Left ventricle myocardium superior (tissue), 1 donor: ENCODE measurements around the gene PMP22. TPM values are rescaled to one million over a fixed set of nuclear protein-coding genes. Genes with fewer than 3 reads are reported as not detected.

Experiments
- ATAC-seq: fragments of 200-7000 bp; cut with Tn5 transposase; one replicate; pipeline ENCODE4 v1.9.1; 2020; ENCODE audit warnings: mild to moderate bottlenecking, moderate library complexity
- DNase-seq: peaks from one replicate; pipeline ENCODE4 v3.0.0-alpha.2; 2020
- intact Hi-C: fragments of 100-400 bp; cut with micrococcal nuclease; formaldehyde crosslinking; loops from one replicate; pipeline ENCODE4 v1.11.0; 2022
- long read RNA-seq: library from polyadenylated mRNA; unstranded; transcript quantifications from one replicate; pipeline ENCODE4 v2.0.0, GENCODE V29; 2021
- total RNA-seq: library from RNA; stranded (reverse); fragmentation: NEBNext Ultra II Directional; extraction: Animal tissue kit (Norgen Biotek cat#: 25700); gene quantifications from one replicate; pipeline ENCODE4 v1.2.1, GENCODE V29; 2021
- donor health status: DM: no; HTN: yes; CAD: no; lungs with severe emphysema.

Gene PMP22
- total RNA-seq, result 179 TPM
- long read RNA-seq, transcript PMP22-201 (5 exons, 1,861 nt), result major isoform, 128 of 292 reads
- long read RNA-seq, transcript PMP22-203 (5 exons, 1,817 nt), result minor isoform, 87 of 292 reads
- long read RNA-seq, partial matches to known transcripts, result 42 of 292 reads
- long read RNA-seq, other reads (novel, unspliced or antisense), result 33 of 292 reads

DNA sequence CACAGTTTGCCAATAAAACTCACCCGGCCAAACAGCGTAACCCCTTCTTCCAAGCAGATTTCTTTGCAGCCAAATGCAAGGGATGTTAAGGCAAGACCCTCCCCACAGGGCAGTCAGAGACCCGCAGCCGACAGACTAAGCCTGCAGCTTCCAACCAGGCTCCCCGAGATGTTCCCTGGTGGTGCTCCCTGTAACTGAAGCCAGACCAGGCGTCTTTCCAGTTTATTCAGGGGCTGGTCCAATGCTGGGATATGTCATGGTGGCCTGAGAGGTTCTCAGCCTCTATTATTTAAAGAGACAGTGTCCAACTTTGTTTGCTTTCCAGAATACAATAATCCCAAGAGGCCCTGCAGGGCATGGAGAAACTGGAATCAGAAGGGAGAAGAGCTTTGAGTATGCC lies at the start of gene PMP22:
Gene PMP22 (minus strand): TSS at position 196 of the 400 bp plus-strand sequence. CDS start 4,599 bp downstream, outside the sequence.
- ATAC-seq (peak; percentile 8), DNase-seq (peak; percentile 63)
- intact Hi-C loops, result loop anchor here (10.0 kb wide), 2 partner anchors 170 to 240 kb away; no protein-coding TSS in a partner anchor

DNA sequence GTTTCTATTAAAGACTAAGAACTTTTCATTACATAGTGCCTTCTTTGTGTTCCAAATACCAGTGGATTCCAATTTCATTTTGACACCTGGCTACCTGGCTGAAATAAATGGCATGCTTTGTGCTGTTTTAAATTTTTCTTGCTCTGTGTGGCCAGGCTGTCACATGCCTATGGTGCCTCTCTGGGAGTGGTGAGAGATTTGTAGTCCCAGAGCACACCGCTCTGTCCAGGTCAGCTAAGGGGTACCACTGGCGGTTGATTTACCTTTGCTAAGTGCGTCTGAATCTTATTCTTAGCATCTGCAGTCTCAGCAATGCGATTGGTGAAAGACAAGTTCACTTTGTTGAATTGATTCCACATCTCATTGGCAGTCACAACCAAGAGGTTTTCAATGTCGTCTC lies 46.9 kb upstream of the PMP22 start:
- ATAC-seq (no peak), DNase-seq (no peak)
- intact Hi-C loops, result no loop called here

DNA sequence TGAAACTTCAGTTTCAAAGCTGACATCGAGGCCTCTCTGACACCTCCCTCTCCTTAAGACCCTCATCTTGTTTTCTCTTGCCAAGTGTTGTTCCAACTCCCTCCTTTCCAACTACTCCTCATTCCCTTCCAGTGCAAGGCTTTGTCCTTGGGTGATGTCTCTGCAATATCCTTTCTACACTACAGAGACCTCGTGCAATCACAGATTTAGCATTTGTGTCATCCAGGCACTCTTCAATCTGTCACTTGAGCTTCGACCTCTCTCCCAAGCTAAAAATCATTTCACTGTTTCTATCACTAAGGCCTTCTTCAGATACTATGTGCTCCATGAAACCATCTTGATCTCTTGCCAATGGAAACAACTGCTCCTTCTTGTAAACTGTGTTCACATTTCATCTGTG lies 44.7 kb upstream of the PMP22 start:
- intact Hi-C loops, result no loop called here
- DNase-seq (no peak), ATAC-seq (peak; percentile 47)

- DNase-seq (no peak), ATAC-seq (no peak)
- intact Hi-C loops, result no loop called here
Observed at GRCh38 chr17:15309236-15309635, 44.1 kb upstream of the PMP22 start.

DNA sequence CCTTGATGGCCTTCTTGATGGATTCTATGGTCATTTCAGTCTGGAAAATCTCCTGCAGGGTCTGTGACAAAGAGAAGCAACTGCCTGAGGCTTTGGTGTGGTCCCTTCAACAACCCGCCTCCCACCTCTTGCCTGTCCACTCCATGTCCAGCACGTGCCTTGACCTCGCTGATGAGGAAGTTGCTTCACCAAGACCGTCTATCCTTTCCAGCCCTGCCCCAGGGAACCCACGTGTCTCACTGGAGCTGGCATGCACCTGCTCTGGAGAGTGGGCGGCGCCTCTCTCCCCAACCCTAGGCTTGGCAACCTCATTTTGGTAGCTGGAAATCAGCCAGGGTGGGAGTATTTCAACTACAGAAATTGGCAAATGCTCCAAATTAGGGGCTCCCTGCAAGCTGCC lies 43.6 kb upstream of the PMP22 start:
- DNase-seq (no peak), ATAC-seq (no peak)
- intact Hi-C loops, result no loop called here

DNA sequence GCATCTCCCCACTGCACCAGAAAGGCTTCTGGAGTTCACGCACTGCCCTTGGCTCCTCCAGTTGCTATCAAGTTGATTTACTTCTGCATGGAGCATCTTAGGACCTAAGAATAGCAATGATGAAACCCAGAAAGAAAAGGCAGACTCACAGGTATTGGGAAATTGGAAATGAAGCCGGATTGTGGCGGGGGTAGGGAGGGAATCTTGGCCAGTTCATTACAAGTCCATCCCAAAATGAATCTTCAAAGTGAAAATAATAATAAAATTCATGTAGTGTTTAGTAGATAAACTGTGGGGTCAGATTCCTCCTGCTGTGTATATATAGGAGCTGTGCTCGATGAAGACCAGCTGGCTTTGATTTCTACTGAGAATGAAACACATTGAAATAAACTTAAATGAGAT lies 42.6 kb upstream of the PMP22 start:
- no peak for DNase-seq
- no peak for ATAC-seq
- intact Hi-C loops, result no loop called here

- intact Hi-C loops, result no loop called here
Observed at GRCh38 chr17:15303851-15304250, 38.7 kb upstream of the PMP22 start.

GRCh38 chr17:15303268-15303667 lies 38.1 kb upstream of the PMP22 start:
- ATAC-seq (no peak), DNase-seq (no peak)
- intact Hi-C loops, result no loop called here

More at GRCh38 chr17:15303851-15304250, 38.7 kb upstream of the PMP22 start:
- DNase-seq (no peak), ATAC-seq (no peak)

DNA sequence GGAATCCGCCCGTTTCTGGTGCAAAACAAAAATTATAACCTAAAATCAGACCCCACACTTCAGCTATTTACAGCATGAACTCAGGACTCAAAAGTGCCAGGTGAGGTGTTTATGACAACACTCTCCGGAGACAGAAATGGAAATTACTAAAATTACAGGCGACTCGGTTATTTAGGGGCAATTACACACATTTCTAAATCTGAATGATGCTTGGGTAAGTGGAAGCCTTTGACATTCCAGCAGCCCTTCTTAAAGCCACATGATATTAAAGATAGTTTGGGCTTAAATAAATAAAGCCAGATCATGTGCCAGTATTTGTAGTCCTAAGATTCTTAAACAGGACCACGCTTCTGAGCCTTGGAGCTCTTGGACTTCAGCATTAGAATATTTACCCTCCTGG lies 36.7 kb upstream of the PMP22 start:
- intact Hi-C loops, result no loop called here

GRCh38 chr17:15298176-15298575 lies 33.0 kb upstream of the PMP22 start:
- DNase-seq (no peak), ATAC-seq (no peak)
- intact Hi-C loops, result no loop called here

More for the DNA sequence above, 36.7 kb upstream of the PMP22 start:
- ATAC-seq (no peak), DNase-seq (no peak)

GRCh38 chr17:15293558-15293957 lies 28.4 kb upstream of the PMP22 start:
- no peak for DNase-seq
- intact Hi-C loops, result no loop called here
- ATAC-seq, result peak; percentile 49

- DNase-seq (peak; percentile 39), ATAC-seq (peak; percentile 80)
- intact Hi-C loops, result no loop called here
Observed at GRCh38 chr17:15291674-15292361, 26.7 kb upstream of the PMP22 start.

DNA sequence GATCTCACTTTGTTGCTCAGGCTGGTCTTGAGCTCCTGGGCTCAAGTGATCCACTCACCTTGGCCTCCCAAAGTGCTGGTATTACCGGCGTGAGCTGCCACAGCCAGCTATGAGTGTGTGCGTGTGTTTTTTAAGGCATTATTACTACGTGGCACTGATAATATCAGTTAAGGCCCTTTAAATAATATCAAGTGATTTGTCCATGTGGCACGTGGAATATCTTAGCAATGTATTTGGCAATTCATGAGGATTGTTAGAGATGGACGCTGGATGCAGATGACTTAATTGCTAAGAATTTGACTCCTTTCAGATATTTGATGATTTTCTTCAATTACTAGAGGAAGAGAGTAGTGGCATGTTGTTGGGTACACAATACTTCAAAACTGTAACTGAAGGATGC lies 25.5 kb upstream of the PMP22 start:
- no peak for ATAC-seq
- intact Hi-C loops, result no loop called here
- DNase-seq, result no peak

- ATAC-seq (no peak), DNase-seq (no peak)
- intact Hi-C loops, result no loop called here
Observed at GRCh38 chr17:15289285-15290183, 24.4 kb upstream of the PMP22 start.

DNA sequence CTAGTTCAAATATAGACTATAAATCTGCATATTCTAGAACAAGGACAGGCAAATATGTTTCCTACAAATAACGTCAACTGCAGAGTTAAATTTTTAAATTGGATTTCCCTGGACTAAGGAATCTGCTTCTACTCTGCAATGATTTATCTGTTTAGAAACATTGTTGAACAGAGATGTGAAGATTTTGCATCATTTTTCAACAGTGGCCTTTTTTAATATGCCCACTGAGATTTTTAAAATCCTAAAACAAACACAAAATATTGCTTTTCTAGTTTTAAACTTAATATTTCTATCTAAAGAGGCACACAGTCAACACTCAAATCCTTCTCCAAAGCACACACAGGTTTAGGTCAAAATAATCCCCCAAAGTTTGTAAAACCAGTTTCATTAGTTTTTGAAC lies 23.7 kb upstream of the PMP22 start:
- intact Hi-C loops, result no loop called here
- DNase-seq (no peak), ATAC-seq (no peak)

DNA sequence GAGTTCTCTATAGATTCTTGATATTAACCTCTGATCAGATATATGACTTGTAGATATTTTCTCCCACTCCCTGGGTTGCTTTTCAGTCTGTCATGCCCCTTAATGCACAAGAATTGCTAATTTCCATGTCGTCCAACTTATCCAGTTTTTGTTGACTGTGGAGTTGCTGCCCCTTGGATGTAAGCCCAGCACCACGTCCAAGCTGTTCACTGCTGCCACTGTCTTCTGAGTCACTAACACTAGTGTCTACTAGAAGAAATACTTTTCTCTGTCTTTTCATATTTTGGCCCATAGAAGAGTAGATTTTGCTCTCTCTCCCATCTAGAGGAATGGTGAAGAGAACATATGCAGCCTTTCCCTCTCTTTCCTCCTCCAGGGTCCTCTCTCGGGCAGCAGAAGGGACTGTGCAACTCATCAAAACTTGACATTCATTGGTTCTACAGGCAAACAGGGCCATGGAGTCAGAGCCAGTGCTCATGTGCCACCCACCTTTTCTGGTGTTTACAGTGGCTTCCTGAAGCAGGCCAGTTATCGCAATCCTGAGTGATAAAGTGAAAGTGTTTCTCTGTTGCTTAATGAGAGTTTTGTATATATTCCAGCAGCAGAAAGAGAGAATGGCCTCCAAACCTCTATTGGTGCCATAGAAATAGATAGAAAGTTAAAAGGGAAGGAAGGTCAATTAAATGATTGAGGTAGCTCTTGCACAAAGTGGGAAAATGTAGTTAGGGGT lies 22.6 kb upstream of the PMP22 start:
- intact Hi-C loops, result no loop called here
- ATAC-seq (peak; percentile 6), DNase-seq (peak; percentile 47)

DNA sequence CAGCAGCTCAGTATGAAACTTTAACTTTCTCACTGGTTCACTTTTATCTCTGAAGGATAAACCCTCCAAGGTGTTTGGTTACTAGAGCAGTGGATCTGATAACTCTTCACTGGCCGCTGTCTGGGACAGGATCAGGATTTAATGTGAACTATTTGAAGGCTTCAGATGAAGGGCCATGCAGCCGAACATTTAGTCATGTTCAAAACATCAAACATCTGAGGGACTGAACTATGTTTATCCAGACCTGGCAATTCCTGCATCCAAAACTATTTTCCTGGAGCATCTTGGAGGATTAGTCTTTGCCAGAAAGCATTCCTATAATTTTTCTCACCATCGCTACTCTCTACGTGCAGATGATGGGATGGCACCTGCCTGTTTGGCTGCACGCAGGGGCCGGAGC lies 20.3 kb upstream of the PMP22 start:
- DNase-seq (no peak), ATAC-seq (no peak)
- intact Hi-C loops, result no loop called here

DNA sequence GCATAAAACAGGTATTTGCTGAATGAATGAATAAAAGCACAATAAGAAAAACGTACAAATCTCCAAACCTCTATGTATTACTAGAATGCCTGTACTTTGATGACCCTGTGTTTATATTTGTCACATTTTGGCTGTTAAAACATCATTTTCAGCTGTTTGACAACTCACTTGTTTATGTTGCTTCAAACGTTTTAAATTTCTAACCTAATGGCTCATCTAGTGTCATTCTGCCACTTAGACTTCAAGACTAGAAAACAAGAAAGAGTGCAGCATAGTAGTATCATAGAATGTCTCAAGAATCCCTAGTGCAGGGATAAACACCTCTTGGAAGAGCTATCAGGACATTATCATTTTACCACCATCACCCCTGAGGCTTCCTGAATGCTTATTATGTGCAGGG lies 19.4 kb upstream of the PMP22 start:
- ATAC-seq, result no peak
- intact Hi-C loops, result no loop called here
- no peak for DNase-seq

DNA sequence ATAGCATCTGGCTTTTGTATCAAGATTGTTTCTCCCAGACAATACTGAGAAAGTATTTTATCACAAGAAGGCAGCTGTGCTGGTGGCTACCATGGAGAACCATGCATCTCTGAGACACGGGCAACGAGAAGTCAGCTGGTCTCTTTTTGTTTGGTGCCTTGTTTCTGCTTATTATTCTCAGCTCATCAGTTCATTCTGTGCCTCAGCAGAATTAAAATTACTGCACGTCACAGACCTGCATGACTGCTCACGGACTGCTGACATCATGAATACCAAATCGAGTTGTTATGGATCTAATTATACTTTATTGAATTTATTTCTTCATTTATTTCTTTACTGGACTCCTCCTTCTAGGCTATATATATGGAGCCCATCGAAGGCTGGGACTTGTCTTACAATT lies 19.0 kb upstream of the PMP22 start:
- intact Hi-C loops, result no loop called here
- ATAC-seq, result no peak

DNA sequence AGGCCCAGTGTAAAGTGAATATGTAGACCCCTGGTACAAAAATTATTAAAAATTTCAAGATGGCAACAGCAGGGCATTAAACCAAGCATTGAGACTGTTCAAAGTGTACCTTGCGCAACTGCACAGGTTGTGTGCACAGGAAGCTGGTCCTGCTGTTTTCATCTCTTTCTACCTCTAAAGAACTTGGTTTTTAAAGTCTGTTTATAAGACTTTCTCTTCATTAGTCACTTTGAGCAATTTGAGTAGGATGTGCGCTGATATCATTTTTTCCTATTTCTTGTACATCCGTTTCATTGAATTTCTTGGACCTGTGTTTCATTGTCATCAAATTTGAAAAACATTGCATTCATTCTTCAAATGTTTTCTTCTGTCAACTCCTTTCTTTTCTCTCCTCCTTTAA lies 16.8 kb upstream of the PMP22 start:
- DNase-seq, result no peak
- intact Hi-C loops, result no loop called here
- ATAC-seq, result no peak

More for the DNA sequence above, 19.0 kb upstream of the PMP22 start:
- DNase-seq, result no peak
